Aorta (tissue), 5 donors: Measurements from ENCODE around the gene DOK3. TPM values are rescaled to one million over a fixed set of nuclear protein-coding genes. Genes with fewer than 3 reads are reported as not detected.
A peak's percentile ranks its signal among the peaks of the same experiment; 100 is the strongest.

Source experiments
- ATAC-seq: fragments of 200-7000 bp; cut with Tn5 transposase; one replicate; pipeline ENCODE4 v1.9.1; 2022; ENCODE audit warnings: moderate library complexity; ENCODE audit not compliant: low FRiP score
- DNase-seq, 2 donors: peaks; one replicate each; pipeline ENCODE4 v3.0.0-alpha.2; 2020
- H3K27ac ChIP-seq, 2 donors: one replicate each; pipeline ENCODE4 v1.5.1; 2013; ENCODE audit warnings: low read length in 2 of 2, mild to moderate bottlenecking in 2 of 2, moderate library complexity in 2 of 2, control low read depth in 1 of 2, inconsistent platforms in 1 of 2, low read depth in 1 of 2
- H3K27me3 ChIP-seq, 2 donors: one replicate each; pipeline ENCODE4 v1.6.1; 2013; ENCODE audit warnings: control low read depth in 1 of 2, low read length in 1 of 2, mild to moderate bottlenecking in 1 of 2, moderate library complexity in 1 of 2; ENCODE audit not compliant: insufficient read depth in 2 of 2, control insufficient read depth in 1 of 2
- H3K36me3 ChIP-seq, 2 donors: one replicate each; pipeline ENCODE4 v1.6.1; 2013; ENCODE audit warnings: control low read depth in 1 of 2, low read length in 1 of 2, mild to moderate bottlenecking in 1 of 2; ENCODE audit not compliant: insufficient read depth in 2 of 2, control insufficient read depth in 1 of 2
- H3K4me1 ChIP-seq, 2 donors: one replicate each; pipeline ENCODE4 v1.6.1; 2013; ENCODE audit warnings: low read length in 2 of 2, control low read depth in 1 of 2, mild to moderate bottlenecking in 1 of 2, moderate library complexity in 1 of 2; ENCODE audit not compliant: insufficient read depth in 2 of 2, control insufficient read depth in 1 of 2
- H3K4me3 ChIP-seq, 2 donors: one replicate each; pipeline ENCODE4 v1.5.1; 2013; ENCODE audit warnings: low read length in 2 of 2, control low read depth in 1 of 2, mild to moderate bottlenecking in 1 of 2
- H3K9me3 ChIP-seq: one replicate; pipeline ENCODE4 v1.6.1; 2013; ENCODE audit warnings: mild to moderate bottlenecking, low read length; ENCODE audit not compliant: control insufficient read depth
- WGBS, 2 donors: extraction: QIAGEN DNeasy Blood & Tissue Kit; methylation state at CpG; one replicate each; pipeline ENCODE4 v1.1.7; 2013; 5-methylcytosine and 5-hydroxymethylcytosine counted together
- intact Hi-C, 2 donors: fragments of 100-400 bp; cut with DNase I; formaldehyde crosslinking; loops; one replicate each; pipeline versions ENCODE4 v1.14.2 to v1.15.0; 2022
- polyA plus RNA-seq, 2 donors: library from polyadenylated mRNA; stranded (reverse); fragments of 200-250 nt; gene quantifications; one replicate each; pipeline ENCODE4 v1.2.3, GENCODE V29; 2013
- total RNA-seq, 2 donors: library from RNA; stranded (reverse); fragmentation: NEBNext Ultra II Directional; extraction: Animal tissue kit (Norgen Biotek cat#: 25700); gene quantifications; one replicate each; pipeline ENCODE4 v1.2.1, GENCODE V29; 2021
- donor health status: healthy with polysubstance abuse.
- donor health status: Bipolar disorder and iron deficiency.
- donor health status: DM: no; HTN: no; CAD: no.
- donor health status: DM: no; HTN: no; CAD: no.
- donor health status: DM: yes; HTN: yes; CAD: no.

DOK3 gene
- total and polyA plus RNA-seq, 4 donors = 2.7 to 21.6 (median 9.7) TPM

GRCh38 chr5:177462021-177462670 is 47.5 kb downstream of the DOK3 start:
- WGBS, 2 donors = 85 to 86% methylated on average over 27 of the region's 27 CpGs
- intact Hi-C loops = no loop called here
- no peak overlapping the region for H3K27ac ChIP-seq

GRCh38 chr5:177459819-177460628 is 49.6 kb downstream of the DOK3 start:
- H3K27me3 ChIP-seq = no peaks in the 10 kb centered on the region
- no peak overlapping the region for H3K27ac ChIP-seq
- intact Hi-C loops = loop anchor here in 1 of 2 donors (5.0 kb wide), 1 partner anchor 148 kb away; the partner anchor contains the start of gene MXD3
- H3K36me3 ChIP-seq = peaks cover 0 to 3% of the 10 kb centered on the region in 2 donors
- no peak for DNase-seq
- WGBS, 2 donors = 85 to 89% methylated on average over 27 to 28 of the region's 28 CpGs
- no peaks in the 10 kb centered on the region for H3K4me1 ChIP-seq
- no peaks in the 10 kb centered on the region for H3K9me3 ChIP-seq
- no peak for ATAC-seq
- no peak overlapping the region for H3K4me3 ChIP-seq

More at GRCh38 chr5:177462021-177462670, 47.5 kb downstream of the DOK3 start:
- peaks cover 0 to 8% of the 10 kb centered on the region in 2 donors for H3K36me3 ChIP-seq
- H3K9me3 ChIP-seq = no peaks in the 10 kb centered on the region
- no peaks in the 10 kb centered on the region for H3K27me3 ChIP-seq
- no peak overlapping the region for H3K4me3 ChIP-seq
- DNase-seq = no peak
- no peak for ATAC-seq
- H3K4me1 ChIP-seq = no peaks in the 10 kb centered on the region

- Histone ChIP-seq H3K36me3 (peaks cover 0 to 3% of the 10 kb centered on the region in 2 donors), H3K27me3 (no peaks in the 10 kb centered on the region), H3K9me3 (no peaks in the 10 kb centered on the region), H3K27ac (no peak overlapping the region), H3K4me3 (no peak overlapping the region), H3K4me1 (no peaks in the 10 kb centered on the region)
- intact Hi-C loops = loop anchor here in 1 of 2 donors (5.0 kb wide), 1 partner anchor 147 kb away; the partner anchor contains the start of gene MXD3
- no peak for DNase-seq
- 85 to 88% methylated on average over 11 of the region's 11 CpGs for WGBS, 2 donors
- ATAC-seq = no peak
Observed at GRCh38 chr5:177459357-177459756, 50.3 kb downstream of the DOK3 start.

DNA sequence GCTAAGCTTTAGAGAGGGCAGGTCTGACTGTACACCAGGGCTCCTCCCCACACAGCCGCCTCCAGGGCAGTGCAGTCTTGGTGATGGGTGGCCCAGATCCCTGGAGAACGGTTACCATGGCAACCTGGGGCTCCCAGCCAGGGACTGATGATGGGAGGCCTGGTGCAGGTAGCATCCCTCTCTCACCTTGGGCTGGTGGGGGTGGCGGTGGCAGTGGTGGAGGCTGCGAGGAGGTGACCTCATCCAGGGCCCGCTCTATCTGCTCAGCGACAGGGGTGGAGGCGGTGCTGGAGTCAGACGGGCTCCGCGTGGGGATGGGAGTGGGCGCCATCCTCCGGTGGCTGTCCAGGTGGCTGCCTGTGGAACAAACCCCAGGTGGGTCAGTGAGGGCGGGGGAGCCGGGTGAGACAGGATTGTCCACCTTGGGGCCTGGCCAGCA is 50.7 kb downstream of the DOK3 start:
- Histone ChIP-seq H3K27ac (no peak overlapping the region), H3K9me3 (no peaks in the 10 kb centered on the region), H3K36me3 (peaks cover 0 to 3% of the 10 kb centered on the region in 2 donors), H3K4me1 (no peaks in the 10 kb centered on the region), H3K4me3 (no peak overlapping the region), H3K27me3 (no peaks in the 10 kb centered on the region)
- no peak for ATAC-seq
- intact Hi-C loops = loop anchor here in 1 of 2 donors (5.0 kb wide), 1 partner anchor 147 kb away; the partner anchor contains the start of gene MXD3
- no peak for DNase-seq
- 70 to 74% methylated on average over 14 of the region's 14 CpGs for WGBS, 2 donors

- Histone ChIP-seq H3K27ac (peak overlapping the region in 1 of 2 donors; percentile 64), H3K27me3 (no peaks in the 10 kb centered on the region), H3K4me1 (no peaks in the 10 kb centered on the region), H3K4me3 (no peak overlapping the region), H3K36me3 (peaks cover 0 to 3% of the 10 kb centered on the region in 2 donors), H3K9me3 (no peaks in the 10 kb centered on the region)
- DNase-seq (no peak), ATAC-seq (no peak)
- intact Hi-C loops = loop anchor here in 1 of 2 donors (2.0 to 5.0 kb wide), 2 partner anchors 37 to 146 kb away; partner anchors contain the start of gene MXD3
- 52 to 57% methylated on average over 19 to 20 of the region's 20 CpGs for WGBS, 2 donors
Observed at GRCh38 chr5:177457852-177458681, 51.6 kb downstream of the DOK3 start.

GRCh38 chr5:177456976-177457851 is 52.4 kb downstream of the DOK3 start:
- Histone ChIP-seq H3K27ac (peak overlapping the region in 1 of 2 donors; percentile 72), H3K36me3 (peaks cover 0 to 3% of the 10 kb centered on the region in 2 donors), H3K27me3 (no peaks in the 10 kb centered on the region), H3K9me3 (no peaks in the 10 kb centered on the region), H3K4me1 (no peaks in the 10 kb centered on the region), H3K4me3 (no peak overlapping the region)
- peak; percentile 68 for ATAC-seq
- WGBS, 2 donors = 9 to 10% methylated on average over 24 of the region's 24 CpGs
- intact Hi-C loops = loop anchor here in 1 of 2 donors (2.0 to 5.0 kb wide), 2 partner anchors 38 to 145 kb away; partner anchors contain the start of gene MXD3
- peak; percentile 91 for DNase-seq

- 15 to 18% methylated on average over 11 to 12 of the region's 12 CpGs for WGBS, 2 donors
- DNase-seq = no peak
- Histone ChIP-seq H3K4me3 (no peak overlapping the region), H3K9me3 (no peaks in the 10 kb centered on the region), H3K27me3 (no peaks in the 10 kb centered on the region), H3K27ac (peak overlapping the region in 1 of 2 donors; percentile 9), H3K36me3 (peaks cover 0 to 3% of the 10 kb centered on the region in 2 donors), H3K4me1 (no peaks in the 10 kb centered on the region)
- ATAC-seq = no peak
- intact Hi-C loops = loop anchor here in 1 of 2 donors (2.0 to 5.0 kb wide), 2 partner anchors 38 to 144 kb away; partner anchors contain the start of gene MXD3
Observed at GRCh38 chr5:177456591-177456964, 53.0 kb downstream of the DOK3 start.
